Sigmoid colon (tissue), 7 donors: ENCODE data around the gene OR6M1. TPM values are rescaled to one million over a fixed set of nuclear protein-coding genes. Genes with fewer than 3 reads are reported as not detected.

Source experiments
- DNase-seq: peaks from one replicate; pipeline ENCODE4 v3.0.0-alpha.2; 2019
- H3K27ac ChIP-seq, 4 donors: fragments of 200-600 bp; sonication (generic); one replicate each; pipeline ENCODE4 v1.5.1; 2016 to 2019; ENCODE audit warnings: mild to moderate bottlenecking in 1 of 4
- H3K27me3 ChIP-seq, 3 donors: fragments of 200-600 bp; sonication (generic); one replicate each; pipeline ENCODE4 v1.5.1; 2019; ENCODE audit warnings: mild to moderate bottlenecking in 1 of 3
- H3K36me3 ChIP-seq, 4 donors: fragments of 200-600 bp; sonication (generic); one replicate each; pipeline ENCODE4 v1.5.1; 2016 to 2019
- H3K4me1 ChIP-seq, 4 donors: fragments of 200-600 bp; sonication (generic); one replicate each; pipeline ENCODE4 v1.5.1; 2017 to 2019
- H3K4me3 ChIP-seq, 4 donors: fragments of 200-600 bp; sonication (generic); one replicate each; pipeline ENCODE4 v1.5.1; 2017 to 2019; ENCODE audit warnings: mild to moderate bottlenecking in 2 of 4, moderate library complexity in 1 of 4
- H3K9me3 ChIP-seq, 4 donors: fragments of 200-600 bp in 3 of 4; sonication (generic) in 3 of 4; one replicate each; pipeline versions ENCODE4 v1.5.1 to v1.6.1; 2013 to 2019
- EP300 ChIP-seq, 4 donors: sonication (generic); formaldehyde crosslinking; IDR thresholded peaks; one replicate each; pipeline ENCODE4 v1.6.1; 2017; ENCODE audit warnings: antibody characterized with exemption in 4 of 4
- POLR2A ChIP-seq, 2 donors: fragments of 450-650 bp; IDR thresholded peaks; one replicate each; pipeline ENCODE4 v1.6.1; 2016; ENCODE audit warnings: antibody characterized with exemption in 2 of 2, mild to moderate bottlenecking in 2 of 2, moderate library complexity in 2 of 2
- POLR2AphosphoS5 ChIP-seq, 4 donors: sonication (generic); formaldehyde crosslinking; IDR thresholded peaks; one replicate each; pipeline ENCODE4 v1.6.1; 2017; ENCODE audit warnings: antibody characterized with exemption in 4 of 4
- WGBS, 2 donors: extraction: QIAGEN DNeasy Blood & Tissue Kit; methylation state at CpG; one replicate each; pipeline ENCODE4 v1.1.7; 2013; 5-methylcytosine and 5-hydroxymethylcytosine counted together
- intact Hi-C: fragments of 100-400 bp; cut with DNase I; formaldehyde crosslinking; loops from one replicate; pipeline ENCODE4 v1.15.1; 2023
- polyA plus RNA-seq, 3 donors: library from polyadenylated mRNA; stranded (reverse); fragments of 200-250 nt; gene quantifications; one replicate each; pipeline ENCODE4 v1.2.3, GENCODE V29; 2013
- total RNA-seq, 4 donors: library from RNA; depleted of rRNA; stranded (reverse); fragments of >200 nt; gene quantifications; one replicate each; pipeline ENCODE4 v1.1.0, GENCODE V29; 2016
- TF ChIP-seq, protein P1 (sequence below), 4 experiments: fragments of 450-650 bp in 3 of 4; fragments of 200-600 bp in 1 of 4; IDR thresholded peaks; one replicate each; pipeline ENCODE4 v1.5.1; 2016 to 2019; ENCODE audit warnings: antibody characterized with exemption in 4 of 4, mild to moderate bottlenecking in 3 of 4, moderate library complexity in 2 of 4
- donor health status: healthy with polysubstance abuse.
- donor health status: Bipolar disorder and iron deficiency.
- donor health status: healthy.

OR6M1 gene, protein sequence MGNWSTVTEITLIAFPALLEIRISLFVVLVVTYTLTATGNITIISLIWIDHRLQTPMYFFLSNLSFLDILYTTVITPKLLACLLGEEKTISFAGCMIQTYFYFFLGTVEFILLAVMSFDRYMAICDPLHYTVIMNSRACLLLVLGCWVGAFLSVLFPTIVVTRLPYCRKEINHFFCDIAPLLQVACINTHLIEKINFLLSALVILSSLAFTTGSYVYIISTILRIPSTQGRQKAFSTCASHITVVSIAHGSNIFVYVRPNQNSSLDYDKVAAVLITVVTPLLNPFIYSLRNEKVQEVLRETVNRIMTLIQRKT
- total RNA-seq (not detected), polyA plus RNA-seq (not detected)

GRCh38 chr11:123806249-123806648, at the start of gene OR6M1:
OR6M1 (minus strand) TSS chr11:123806349; CDS start chr11:123806349, 0 bp downstream.
- TF ChIP-seq, protein P1, sequence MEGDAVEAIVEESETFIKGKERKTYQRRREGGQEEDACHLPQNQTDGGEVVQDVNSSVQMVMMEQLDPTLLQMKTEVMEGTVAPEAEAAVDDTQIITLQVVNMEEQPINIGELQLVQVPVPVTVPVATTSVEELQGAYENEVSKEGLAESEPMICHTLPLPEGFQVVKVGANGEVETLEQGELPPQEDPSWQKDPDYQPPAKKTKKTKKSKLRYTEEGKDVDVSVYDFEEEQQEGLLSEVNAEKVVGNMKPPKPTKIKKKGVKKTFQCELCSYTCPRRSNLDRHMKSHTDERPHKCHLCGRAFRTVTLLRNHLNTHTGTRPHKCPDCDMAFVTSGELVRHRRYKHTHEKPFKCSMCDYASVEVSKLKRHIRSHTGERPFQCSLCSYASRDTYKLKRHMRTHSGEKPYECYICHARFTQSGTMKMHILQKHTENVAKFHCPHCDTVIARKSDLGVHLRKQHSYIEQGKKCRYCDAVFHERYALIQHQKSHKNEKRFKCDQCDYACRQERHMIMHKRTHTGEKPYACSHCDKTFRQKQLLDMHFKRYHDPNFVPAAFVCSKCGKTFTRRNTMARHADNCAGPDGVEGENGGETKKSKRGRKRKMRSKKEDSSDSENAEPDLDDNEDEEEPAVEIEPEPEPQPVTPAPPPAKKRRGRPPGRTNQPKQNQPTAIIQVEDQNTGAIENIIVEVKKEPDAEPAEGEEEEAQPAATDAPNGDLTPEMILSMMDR (IDR thresholded peaks at IDR 0.05), result no peak
- no peak for TF ChIP-seq POLR2A (IDR thresholded peaks at IDR 0.05)
- no peak for TF ChIP-seq POLR2AphosphoS5 (IDR thresholded peaks at IDR 0.05)
- TF ChIP-seq EP300 (IDR thresholded peaks at IDR 0.05), result no peak
- 78 to 81% methylated on average over 4 of the region's 4 CpGs for WGBS, 2 donors
- no peak for DNase-seq
- H3K4me3 ChIP-seq, result no peak within 1 kb of the TSS
- H3K27ac ChIP-seq, result no peak within 1 kb of the TSS
- H3K36me3 ChIP-seq, result no peaks in the 10 kb centered on the region
- intact Hi-C loops, result no loop called here
- H3K27me3 ChIP-seq, result no peaks in the 10 kb centered on the region
- no peaks in the 10 kb centered on the region for H3K4me1 ChIP-seq
- H3K9me3 ChIP-seq, result no peaks in the 10 kb centered on the region

DNA sequence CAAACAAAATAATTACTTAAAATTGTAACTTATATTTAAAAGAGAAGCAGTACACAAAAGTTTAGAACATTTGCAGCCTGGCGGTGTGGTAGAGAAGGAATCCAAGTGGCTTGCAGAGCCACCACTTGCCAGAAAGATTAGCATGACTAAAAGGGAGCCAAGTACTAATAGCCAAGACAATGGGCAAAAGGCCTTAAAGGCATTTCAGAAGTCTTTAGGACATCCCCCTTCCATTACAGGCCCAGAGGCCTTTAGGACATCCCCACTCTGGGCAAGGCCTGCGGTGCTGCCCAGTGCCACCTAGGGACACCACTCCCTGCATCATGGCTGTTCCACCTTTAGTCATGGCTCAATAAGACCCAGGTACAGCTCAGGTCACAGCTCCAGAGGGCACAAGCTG, 46.9 kb upstream of the OR6M1 start:
- intact Hi-C loops, result no loop called here
- no peak for DNase-seq
- TF ChIP-seq POLR2AphosphoS5 (IDR thresholded peaks at IDR 0.05) (no peak), POLR2A (IDR thresholded peaks at IDR 0.05) (no peak), EP300 (IDR thresholded peaks at IDR 0.05) (no peak)
- TF ChIP-seq, protein P1 (IDR thresholded peaks at IDR 0.05), result no peak
- 96% methylated on average over 2 of the region's 2 CpGs for WGBS, 2 donors
- Histone ChIP-seq H3K4me1 (no peaks in the 10 kb centered on the region), H3K36me3 (no peaks in the 10 kb centered on the region), H3K9me3 (no peaks in the 10 kb centered on the region), H3K4me3 (no peak overlapping the region), H3K27ac (no peak overlapping the region), H3K27me3 (no peaks in the 10 kb centered on the region)

DNA sequence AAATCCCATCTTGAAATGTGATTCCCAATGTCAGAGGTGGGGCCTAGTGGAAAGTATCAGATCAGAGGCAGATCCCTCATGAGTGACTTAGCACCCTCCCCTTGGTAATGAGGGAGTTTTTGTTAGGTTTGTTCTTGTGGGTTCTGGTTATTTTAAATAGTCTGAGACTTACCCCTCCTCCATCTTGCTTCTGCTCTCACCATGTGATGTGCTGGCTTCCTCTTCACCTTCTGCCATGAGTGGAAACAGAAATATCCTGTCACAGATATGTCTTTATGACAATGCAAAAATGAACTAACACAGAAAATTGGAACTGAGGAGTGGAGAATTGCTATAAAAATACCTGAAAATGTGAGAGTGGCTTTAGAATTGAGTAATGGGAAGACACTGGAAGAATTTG, 46.2 kb upstream of the OR6M1 start:
- Histone ChIP-seq H3K36me3 (no peaks in the 10 kb centered on the region), H3K4me1 (no peaks in the 10 kb centered on the region), H3K27ac (no peak overlapping the region), H3K9me3 (no peaks in the 10 kb centered on the region), H3K4me3 (no peak overlapping the region), H3K27me3 (no peaks in the 10 kb centered on the region)
- DNase-seq, result no peak
- TF ChIP-seq POLR2AphosphoS5 (IDR thresholded peaks at IDR 0.05) (no peak), EP300 (IDR thresholded peaks at IDR 0.05) (no peak), POLR2A (IDR thresholded peaks at IDR 0.05) (no peak)
- TF ChIP-seq, protein P1 (IDR thresholded peaks at IDR 0.05), result no peak
- intact Hi-C loops, result no loop called here

DNA sequence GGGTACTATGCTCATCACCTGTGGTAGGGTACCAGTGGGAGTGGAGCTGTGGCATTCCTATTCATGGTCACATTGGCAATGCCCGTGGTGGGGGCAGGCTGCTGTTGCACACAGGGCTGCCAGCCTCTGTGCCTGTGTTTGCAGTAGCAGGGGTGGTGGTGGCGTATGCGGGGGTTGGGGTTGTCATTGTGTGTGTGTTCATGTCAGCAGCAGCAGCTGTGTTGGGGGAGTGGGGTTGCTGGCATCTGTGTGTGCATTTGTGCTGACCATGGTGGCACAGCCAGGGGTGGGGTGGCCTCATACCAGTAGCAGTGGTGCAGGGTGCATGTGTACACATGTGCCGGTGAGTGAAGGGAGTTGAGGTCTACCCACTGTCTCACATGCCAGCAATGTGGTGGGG, 45.0 kb upstream of the OR6M1 start:
- no peak for DNase-seq
- intact Hi-C loops, result no loop called here
- Histone ChIP-seq H3K9me3 (no peaks in the 10 kb centered on the region), H3K27me3 (no peaks in the 10 kb centered on the region), H3K27ac (no peak overlapping the region), H3K4me1 (no peaks in the 10 kb centered on the region), H3K36me3 (no peaks in the 10 kb centered on the region), H3K4me3 (no peak overlapping the region)
- WGBS, 2 donors, result 81 to 95% methylated on average over 4 of the region's 4 CpGs
- TF ChIP-seq, protein P1 (IDR thresholded peaks at IDR 0.05), result no peak
- TF ChIP-seq POLR2A (IDR thresholded peaks at IDR 0.05) (no peak), POLR2AphosphoS5 (IDR thresholded peaks at IDR 0.05) (no peak), EP300 (IDR thresholded peaks at IDR 0.05) (no peak)

- no peak overlapping the region for H3K4me3 ChIP-seq
- H3K9me3 ChIP-seq, result peaks cover 0 to 2% (median 0%) of the 10 kb centered on the region in 4 donors
- H3K36me3 ChIP-seq, result no peaks in the 10 kb centered on the region
- no peak for TF ChIP-seq POLR2AphosphoS5 (IDR thresholded peaks at IDR 0.05)
- TF ChIP-seq POLR2A (IDR thresholded peaks at IDR 0.05), result no peak
- TF ChIP-seq, protein P1 (IDR thresholded peaks at IDR 0.05), result no peak
- no peak for TF ChIP-seq EP300 (IDR thresholded peaks at IDR 0.05)
- no peak overlapping the region for H3K27ac ChIP-seq
- no peaks in the 10 kb centered on the region for H3K27me3 ChIP-seq
- intact Hi-C loops, result no loop called here
- 80 to 89% methylated on average over 6 of the region's 6 CpGs for WGBS, 2 donors
- H3K4me1 ChIP-seq, result no peaks in the 10 kb centered on the region
- no peak for DNase-seq
Observed at GRCh38 chr11:123841174-123841573, 35.0 kb upstream of the OR6M1 start.
